Jurkat, Clone E6-1 (cell line): ENCODE data around the gene CACNA1I.

Source experiments
- DNase-seq: peaks from one replicate; pipeline ENCODE4 v3.0.0-alpha.2; 2011; ENCODE audit warnings: low read depth, low spot score
- H3K4me3 ChIP-seq: 2 replicates; pipeline ENCODE4 v1.5.1; 2011; ENCODE audit warnings: mild to moderate bottlenecking, low read length, control low read depth, moderate library complexity

The CACNA1I gene

GRCh38 chr22:39677967-39678366 lies 107.4 kb downstream of the CACNA1I start:
- no peak for DNase-seq
- no peak overlapping the region for H3K4me3 ChIP-seq

GRCh38 chr22:39678862-39679490 lies 108.4 kb downstream of the CACNA1I start:
- no peak for DNase-seq
- no peak overlapping the region for H3K4me3 ChIP-seq

- DNase-seq, result no peak
- H3K4me3 ChIP-seq, result no peak overlapping the region
Observed at GRCh38 chr22:39679652-39680051, 109.1 kb downstream of the CACNA1I start.

GRCh38 chr22:39680486-39680885 lies 109.9 kb downstream of the CACNA1I start:
- no peak for DNase-seq
- H3K4me3 ChIP-seq, result no peak overlapping the region

- DNase-seq, result no peak
- no peak overlapping the region for H3K4me3 ChIP-seq
Observed at GRCh38 chr22:39681038-39681861, 110.7 kb downstream of the CACNA1I start.

- no peak overlapping the region for H3K4me3 ChIP-seq
- DNase-seq, result no peak
Observed at GRCh38 chr22:39682994-39683393, 112.4 kb downstream of the CACNA1I start.

DNA sequence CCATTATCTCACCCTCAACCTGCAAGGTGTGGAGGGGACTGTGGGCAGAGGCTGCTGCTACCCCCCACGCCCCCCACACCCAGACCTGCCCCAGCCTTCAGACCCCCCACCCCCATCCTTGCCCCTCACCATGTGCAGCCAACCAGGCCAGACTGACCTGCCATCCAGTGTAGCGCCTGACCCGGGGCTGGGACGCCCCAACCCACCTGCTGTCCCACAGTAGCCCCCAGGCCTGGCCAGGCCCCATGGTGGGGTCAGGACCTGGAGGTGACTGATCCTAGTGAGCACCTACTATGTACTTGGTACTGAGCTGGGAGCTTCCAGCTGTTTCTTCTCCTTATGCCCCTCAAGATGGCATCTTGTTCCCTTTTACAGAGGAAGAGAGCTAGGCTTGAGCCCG lies 113.1 kb downstream of the CACNA1I start:
- H3K4me3 ChIP-seq, result no peak overlapping the region
- DNase-seq, result no peak

GRCh38 chr22:39684702-39685281 lies 114.2 kb downstream of the CACNA1I start:
- DNase-seq, result no peak
- H3K4me3 ChIP-seq, result no peak overlapping the region

- H3K4me3 ChIP-seq, result no peak overlapping the region
- DNase-seq, result no peak
Observed at GRCh38 chr22:39685336-39686177, 115.0 kb downstream of the CACNA1I start.

DNA sequence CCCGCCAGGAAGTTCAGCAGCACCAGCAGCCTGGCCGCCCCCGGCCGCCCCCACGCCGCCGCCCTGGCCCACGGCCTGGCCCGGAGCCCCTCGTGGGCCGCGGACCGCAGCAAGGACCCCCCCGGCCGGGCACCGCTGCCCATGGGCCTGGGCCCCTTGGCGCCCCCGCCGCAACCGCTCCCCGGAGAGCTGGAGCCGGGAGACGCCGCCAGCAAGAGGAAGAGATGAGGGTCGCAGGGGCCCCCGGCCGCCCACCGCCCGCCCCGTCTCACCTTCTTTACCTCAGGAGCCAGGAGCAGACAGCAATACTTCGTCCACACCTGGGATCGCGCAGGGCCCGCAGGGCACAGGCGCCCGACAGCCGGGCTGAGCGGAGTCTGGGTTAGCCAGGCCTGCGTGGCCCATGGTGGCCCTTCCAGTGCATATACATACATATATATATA lies 115.6 kb downstream of the CACNA1I start:
- no peak for DNase-seq
- no peak overlapping the region for H3K4me3 ChIP-seq

- DNase-seq, result no peak
Observed at GRCh38 chr22:39686776-39687525, 116.4 kb downstream of the CACNA1I start.

GRCh38 chr22:39688186-39688785 lies 117.7 kb downstream of the CACNA1I start:
- no peak for DNase-seq
- no peak overlapping the region for H3K4me3 ChIP-seq

More at GRCh38 chr22:39686776-39687525, 116.4 kb downstream of the CACNA1I start:
- no peak overlapping the region for H3K4me3 ChIP-seq

DNA sequence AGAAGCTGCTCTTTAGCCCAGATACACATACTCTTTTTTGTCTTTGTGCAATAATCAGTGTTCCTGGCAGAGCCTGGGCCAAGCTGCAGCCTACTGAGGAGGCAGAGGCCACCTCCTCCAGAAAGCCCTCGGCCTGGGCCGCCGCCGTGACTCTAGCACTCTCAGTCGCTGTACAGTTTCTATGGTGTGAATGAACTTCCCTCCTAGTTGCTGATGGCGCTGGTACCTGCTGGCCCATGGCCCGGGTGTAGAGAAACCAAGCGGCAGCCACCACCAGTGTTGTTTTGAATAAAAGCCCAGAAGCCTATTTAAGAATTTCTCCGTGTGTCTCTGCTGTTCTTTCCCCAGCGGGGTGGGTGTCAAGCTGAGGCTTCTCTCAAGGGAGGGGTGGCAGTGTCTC lies 118.9 kb downstream of the CACNA1I start:
- no peak overlapping the region for H3K4me3 ChIP-seq
- DNase-seq, result no peak

GRCh38 chr22:39690881-39691605 lies 120.5 kb downstream of the CACNA1I start:
- no peak overlapping the region for H3K4me3 ChIP-seq
- DNase-seq, result no peak

DNA sequence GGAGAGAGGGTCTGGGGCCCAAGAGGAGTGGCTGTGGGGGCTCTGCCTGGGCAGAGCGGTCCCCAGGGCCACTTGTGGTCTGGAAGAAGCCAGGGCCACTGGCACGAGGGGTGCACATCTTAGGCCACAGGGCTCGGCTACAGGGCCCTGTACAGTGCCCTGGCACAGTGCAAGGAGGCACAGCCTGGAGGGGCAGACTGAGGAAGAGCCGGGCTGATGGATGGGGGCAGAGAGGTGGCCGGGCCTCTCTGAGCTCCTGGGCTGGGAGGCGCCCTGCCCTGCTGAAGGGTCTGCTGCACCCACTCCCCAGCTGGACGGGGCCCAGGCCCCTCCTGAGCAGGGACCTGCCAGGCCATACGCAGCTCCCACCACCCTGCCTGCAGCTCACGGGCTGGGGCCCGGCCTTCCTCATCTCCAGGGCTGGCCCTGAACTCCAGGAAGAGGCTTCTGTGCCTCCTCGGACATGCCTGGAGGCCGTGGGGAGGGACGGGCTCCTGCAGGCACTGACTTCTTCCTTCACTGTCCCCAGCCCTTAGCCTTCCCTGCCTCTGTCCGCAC lies 123.5 kb downstream of the CACNA1I start:
- H3K4me3 ChIP-seq, result no peak overlapping the region
- DNase-seq, result no peak

- no peak for DNase-seq
- no peak overlapping the region for H3K4me3 ChIP-seq
Observed at GRCh38 chr22:39697790-39698430, 127.4 kb downstream of the CACNA1I start.
